Measurements from ENCODE around the gene SH3BGR. TPM values are rescaled to one million over a fixed set of nuclear protein-coding genes. Genes with fewer than 3 reads are reported as not detected.

SH3BGR gene
- total and polyA plus RNA-seq, 4 donors: 0.33 to 5.4 (median 2.0) TPM

- Histone ChIP-seq H3K4me3 (ENCODE audit: low read depth in 1 of 3, low read length in 3 of 3) (no peak overlapping the region), H3K9ac (ENCODE audit: low read depth in 1 of 2, low read length in 2 of 2) (no peak overlapping the region), H3K27me3 (ENCODE audit: control insufficient read depth in 4 of 4, insufficient read depth in 4 of 4, low read length in 3 of 4) (no peaks in the 10 kb centered on the region), H3K27ac (ENCODE audit: low read depth in 1 of 2, low read length in 2 of 2) (no peak overlapping the region), H3K9me3 (ENCODE audit: control insufficient read depth in 4 of 4, low read length in 3 of 4) (no peaks in the 10 kb centered on the region), H3K4me1 (ENCODE audit: control insufficient read depth in 4 of 4, insufficient read depth in 4 of 4, low read length in 3 of 4) (no peaks in the 10 kb centered on the region), H3K36me3 (ENCODE audit: control insufficient read depth in 4 of 4, insufficient read depth in 3 of 4, low read depth in 1 of 4, low read length in 3 of 4) (peaks cover 0 to 1% (median 0%) of the 10 kb centered on the region in 4 donors)
- no peak for TF ChIP-seq SP1 (IDR thresholded peaks at IDR 0.05)
- TF ChIP-seq HNF4A (conservative IDR thresholded peaks at IDR 0.05): no peak
- TF ChIP-seq ZBTB33 (IDR thresholded peaks at IDR 0.05): no peak
- no peak for TF ChIP-seq NR2F2 (IDR thresholded peaks at IDR 0.05)
- no peak for TF ChIP-seq JUND (IDR thresholded peaks at IDR 0.05)
- TF ChIP-seq YY1 (IDR thresholded peaks at IDR 0.05): no peak
- no peak for TF ChIP-seq REST (IDR thresholded peaks at IDR 0.05)
- TF ChIP-seq FOXA2 (IDR thresholded peaks at IDR 0.05): no peak
- TF ChIP-seq GABPA (IDR thresholded peaks at IDR 0.05 in 1 of 2, conservative IDR thresholded peaks at IDR 0.05 in 1 of 2): no peak
- no peak for TF ChIP-seq CTCF (IDR thresholded peaks at IDR 0.05; ENCODE audit: low read depth, low read length, missing input control)
- no peak for TF ChIP-seq MAX (IDR thresholded peaks at IDR 0.05)
- no peak for TF ChIP-seq TAF1 (conservative IDR thresholded peaks at IDR 0.05)
- no peak for TF ChIP-seq HNF4G (IDR thresholded peaks at IDR 0.05)
- TF ChIP-seq, protein P1, sequence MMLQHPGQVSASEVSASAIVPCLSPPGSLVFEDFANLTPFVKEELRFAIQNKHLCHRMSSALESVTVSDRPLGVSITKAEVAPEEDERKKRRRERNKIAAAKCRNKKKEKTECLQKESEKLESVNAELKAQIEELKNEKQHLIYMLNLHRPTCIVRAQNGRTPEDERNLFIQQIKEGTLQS (IDR thresholded peaks at IDR 0.05): no peak
- no peak for TF ChIP-seq EGR1 (IDR thresholded peaks at IDR 0.05; ENCODE audit: low read depth in 2 of 2)
- TF ChIP-seq RAD21 (IDR thresholded peaks at IDR 0.05): no peak
- no peak for TF ChIP-seq FOXA1 (IDR thresholded peaks at IDR 0.05)
- no peak for TF ChIP-seq RXRA (IDR thresholded peaks at IDR 0.05)
- WGBS: 77% methylated on average over 2 of the region's 2 CpGs
- DNase-seq (ENCODE audit: low spot score): no peak
These were observed 20.8 kb upstream of the SH3BGR start for GRCh38 chr21:39430954-39431353.

Data from liver (tissue), 9 donors.